Measurements from ENCODE around the gene XPNPEP1. TPM values are rescaled to one million over a fixed set of nuclear protein-coding genes. Genes with fewer than 3 reads are reported as not detected.

Gene XPNPEP1
- total and polyA plus RNA-seq, 2 donors from 2014 or later = 34.4 to 62.4 TPM

DNA sequence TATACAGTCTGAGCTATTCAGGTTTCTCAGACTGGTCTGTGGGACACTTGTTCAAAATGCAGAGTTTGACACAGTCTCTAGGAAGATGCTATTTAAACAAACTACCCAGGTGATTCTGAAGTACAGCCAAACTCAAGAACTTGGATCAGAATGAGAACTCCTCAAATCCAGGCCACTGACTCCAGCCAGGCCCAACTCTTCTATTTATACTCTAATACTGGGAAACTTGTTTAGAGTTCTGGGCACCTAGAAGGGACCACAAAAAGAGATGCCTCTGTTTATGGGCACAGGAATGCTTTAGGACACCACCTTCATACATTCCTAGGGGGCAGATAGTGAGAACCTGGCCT is 44.4 kb upstream of the XPNPEP1 start:
- H3K9me3 ChIP-seq (ENCODE audit: control insufficient read depth in 2 of 3, insufficient read depth in 1 of 3, low read length in 3 of 3) = no peaks in the 10 kb centered on the region
- intact Hi-C loops (cut with DNase I) = no loop called here
- H3K4me3 ChIP-seq (ENCODE audit: low read length in 3 of 3) = no peak overlapping the region
- TF ChIP-seq, protein P1, sequence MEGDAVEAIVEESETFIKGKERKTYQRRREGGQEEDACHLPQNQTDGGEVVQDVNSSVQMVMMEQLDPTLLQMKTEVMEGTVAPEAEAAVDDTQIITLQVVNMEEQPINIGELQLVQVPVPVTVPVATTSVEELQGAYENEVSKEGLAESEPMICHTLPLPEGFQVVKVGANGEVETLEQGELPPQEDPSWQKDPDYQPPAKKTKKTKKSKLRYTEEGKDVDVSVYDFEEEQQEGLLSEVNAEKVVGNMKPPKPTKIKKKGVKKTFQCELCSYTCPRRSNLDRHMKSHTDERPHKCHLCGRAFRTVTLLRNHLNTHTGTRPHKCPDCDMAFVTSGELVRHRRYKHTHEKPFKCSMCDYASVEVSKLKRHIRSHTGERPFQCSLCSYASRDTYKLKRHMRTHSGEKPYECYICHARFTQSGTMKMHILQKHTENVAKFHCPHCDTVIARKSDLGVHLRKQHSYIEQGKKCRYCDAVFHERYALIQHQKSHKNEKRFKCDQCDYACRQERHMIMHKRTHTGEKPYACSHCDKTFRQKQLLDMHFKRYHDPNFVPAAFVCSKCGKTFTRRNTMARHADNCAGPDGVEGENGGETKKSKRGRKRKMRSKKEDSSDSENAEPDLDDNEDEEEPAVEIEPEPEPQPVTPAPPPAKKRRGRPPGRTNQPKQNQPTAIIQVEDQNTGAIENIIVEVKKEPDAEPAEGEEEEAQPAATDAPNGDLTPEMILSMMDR (IDR thresholded peaks at IDR 0.05; ENCODE audit: borderline replicate concordance, extremely low read depth, insufficient read depth) = no peak
- peak overlapping the region in 1 of 2 donors; percentile 15 for H3K27ac ChIP-seq (ENCODE audit: low read depth in 2 of 2, low read length in 2 of 2)
- FAIRE-seq (no peak), DNase-seq (no peak)
- H3K27me3 ChIP-seq (ENCODE audit: control insufficient read depth, insufficient read depth, low read length) = no peaks in the 10 kb centered on the region
- H3K36me3 ChIP-seq (ENCODE audit: control insufficient read depth in 2 of 3, insufficient read depth in 3 of 3, low read length in 3 of 3) = no peaks in the 10 kb centered on the region
- H3K4me1 ChIP-seq (ENCODE audit: control insufficient read depth in 2 of 3, insufficient read depth in 2 of 3, low read depth in 1 of 3, low read length in 3 of 3) = peaks cover 3 to 8% (median 7%) of the 10 kb centered on the region in 3 donors
- no peak overlapping the region for H3K9ac ChIP-seq (ENCODE audit: low read length in 3 of 3)

GRCh38 chr10:109966961-109967738 is 43.8 kb upstream of the XPNPEP1 start:
- TF ChIP-seq, protein P1 (IDR thresholded peaks at IDR 0.05; ENCODE audit: borderline replicate concordance, extremely low read depth, insufficient read depth) = no peak
- Histone ChIP-seq H3K27ac (ENCODE audit: low read depth in 2 of 2, low read length in 2 of 2) (peak overlapping the region in 1 of 2 donors; percentile 15), H3K4me3 (ENCODE audit: low read length in 3 of 3) (no peak overlapping the region), H3K9ac (ENCODE audit: low read length in 3 of 3) (no peak overlapping the region), H3K9me3 (ENCODE audit: control insufficient read depth in 2 of 3, insufficient read depth in 1 of 3, low read length in 3 of 3) (no peaks in the 10 kb centered on the region), H3K4me1 (ENCODE audit: control insufficient read depth in 2 of 3, insufficient read depth in 2 of 3, low read depth in 1 of 3, low read length in 3 of 3) (peaks cover 3 to 8% (median 3%) of the 10 kb centered on the region in 3 donors), H3K36me3 (ENCODE audit: control insufficient read depth in 2 of 3, insufficient read depth in 3 of 3, low read length in 3 of 3) (no peaks in the 10 kb centered on the region), H3K27me3 (ENCODE audit: control insufficient read depth, insufficient read depth, low read length) (no peaks in the 10 kb centered on the region)
- peak in 4 of 5 donors; percentile 61 to 92 (median 76) for DNase-seq
- intact Hi-C loops (cut with DNase I) = no loop called here
- no peak for FAIRE-seq

DNA sequence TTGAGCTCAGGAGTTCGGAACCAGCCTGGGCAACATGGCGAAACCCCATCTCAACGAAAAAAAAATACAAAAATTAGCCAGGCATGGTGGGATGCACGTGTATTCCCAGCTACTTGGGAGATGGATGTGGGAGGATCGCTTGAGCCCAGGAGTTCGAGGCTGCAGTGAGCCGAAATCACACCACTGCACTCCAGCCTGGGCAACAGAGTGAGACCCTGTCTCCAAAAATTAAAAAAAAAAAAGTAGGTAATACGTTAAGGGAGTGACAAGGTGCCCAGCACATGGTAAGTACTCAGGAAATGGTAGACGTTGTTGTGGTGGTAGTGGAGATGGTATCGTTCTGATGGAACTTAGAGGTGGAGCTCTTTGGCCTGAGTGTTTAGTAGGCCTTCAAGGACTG is 41.0 kb upstream of the XPNPEP1 start:
- Histone ChIP-seq H3K27me3 (ENCODE audit: control insufficient read depth, insufficient read depth, low read length) (no peaks in the 10 kb centered on the region), H3K4me1 (ENCODE audit: control insufficient read depth in 2 of 3, insufficient read depth in 2 of 3, low read depth in 1 of 3, low read length in 3 of 3) (peaks cover 0 to 11% (median 3%) of the 10 kb centered on the region in 3 donors), H3K36me3 (ENCODE audit: control insufficient read depth in 2 of 3, insufficient read depth in 3 of 3, low read length in 3 of 3) (no peaks in the 10 kb centered on the region), H3K27ac (ENCODE audit: low read depth in 2 of 2, low read length in 2 of 2) (no peak overlapping the region), H3K9me3 (ENCODE audit: control insufficient read depth in 2 of 3, insufficient read depth in 1 of 3, low read length in 3 of 3) (no peaks in the 10 kb centered on the region), H3K9ac (ENCODE audit: low read length in 3 of 3) (no peak overlapping the region), H3K4me3 (ENCODE audit: low read length in 3 of 3) (no peak overlapping the region)
- intact Hi-C loops (cut with DNase I) = no loop called here
- FAIRE-seq (no peak), DNase-seq (no peak)
- TF ChIP-seq, protein P1 (IDR thresholded peaks at IDR 0.05; ENCODE audit: borderline replicate concordance, extremely low read depth, insufficient read depth) = no peak

All from kidney (tissue), 14 donors.